Hematopoietic multipotent progenitor cell (in vitro differentiated cells): ENCODE measurements around the gene PHKA1. TPM values are rescaled to one million over a fixed set of nuclear protein-coding genes. Genes with fewer than 3 reads are reported as not detected.
"Not testable (repeated sequence)": the region's sequence is repeated elsewhere in the genome, so short reads cannot be mapped to it uniquely, and the experiment has no call there.

ENCODE experiments used
- DNase-seq, 3 donors: peaks; one replicate each; pipeline ENCODE4 v3.0.0-alpha.2; 2011 to 2015; ENCODE audit warnings: low read depth in 2 of 3, low spot score in 2 of 3
- total RNA-seq: library from RNA; depleted of rRNA; stranded (reverse); fragments of >200 nt; gene quantifications from one replicate; pipeline ENCODE4 v1.2.3, GENCODE V29; 2012

Gene PHKA1
- total RNA-seq, 1 donor: 4.8 TPM

- DNase-seq: not testable (repeated sequence)
Observed at GRCh38 chrX:72673951-72674350, 40.2 kb downstream of the PHKA1 start.

- DNase-seq: not testable (repeated sequence)
Observed at GRCh38 chrX:72669508-72669907, 44.6 kb downstream of the PHKA1 start.

- DNase-seq: no peak
Observed at GRCh38 chrX:72666451-72666850, 47.7 kb downstream of the PHKA1 start.

- no peak for DNase-seq
Observed at GRCh38 chrX:72663737-72664136, 50.4 kb downstream of the PHKA1 start.

- DNase-seq: no peak
Observed at GRCh38 chrX:72662020-72662747, 51.9 kb downstream of the PHKA1 start.

GRCh38 chrX:72659723-72660122 is 54.4 kb downstream of the PHKA1 start:
- no peak for DNase-seq

- no peak for DNase-seq
Observed at GRCh38 chrX:72652082-72652481, 62.0 kb downstream of the PHKA1 start.

GRCh38 chrX:72644946-72645345 is 69.2 kb downstream of the PHKA1 start:
- peak in 2 of 3 donors; percentile 1 to 42 for DNase-seq

GRCh38 chrX:72641611-72642010 is 72.5 kb downstream of the PHKA1 start:
- DNase-seq: no peak

GRCh38 chrX:72635930-72636329 is 78.2 kb downstream of the PHKA1 start:
- DNase-seq: no peak

GRCh38 chrX:72634331-72634730 is 79.8 kb downstream of the PHKA1 start:
- DNase-seq: no peak

- DNase-seq: no peak
Observed at GRCh38 chrX:72630185-72630584, 83.9 kb downstream of the PHKA1 start.

- DNase-seq: no peak
Observed at GRCh38 chrX:72624194-72624593, 89.9 kb downstream of the PHKA1 start.

- no peak for DNase-seq
Observed at GRCh38 chrX:72621625-72622485, 92.3 kb downstream of the PHKA1 start.

GRCh38 chrX:72621163-72621562 is 92.9 kb downstream of the PHKA1 start:
- DNase-seq: no peak

- DNase-seq: no peak
Observed at GRCh38 chrX:72620550-72621145, 93.5 kb downstream of the PHKA1 start.

- DNase-seq: peak in 1 of 3 donors; percentile 7
Observed at GRCh38 chrX:72609313-72609712, 104.8 kb downstream of the PHKA1 start.

- DNase-seq: no peak
Observed at GRCh38 chrX:72604705-72605104, 109.4 kb downstream of the PHKA1 start.

GRCh38 chrX:72604112-72604511 is 110.0 kb downstream of the PHKA1 start:
- DNase-seq: no peak

GRCh38 chrX:72591038-72591437 is 123.1 kb downstream of the PHKA1 start:
- DNase-seq: not testable (repeated sequence)

- no peak for DNase-seq
Observed at GRCh38 chrX:72584163-72584562, 129.9 kb downstream of the PHKA1 start.
